A549 (cell line): ENCODE measurements around the gene ANK3.

Source experiments
- BCL3 ChIP-seq: fragments of >200 bp; sonication (Bioruptor Twin); formaldehyde crosslinking; IDR thresholded peaks from 3 replicates; pipeline ENCODE4 v1.6.1; 2016
- CTCF ChIP-seq: fragments of >200 bp; sonication (Bioruptor Twin); formaldehyde crosslinking; IDR thresholded peaks from 3 replicates; pipeline ENCODE4 v1.5.1; 2016
- EHF ChIP-seq: fragments of 250-450 bp; sonication (Bioruptor Pico); IDR thresholded peaks from 2 replicates; pipeline ENCODE4 v1.5.0; 2020; ENCODE audit warnings: mild to moderate bottlenecking
- KDM1A ChIP-seq: fragments of 200-600 bp; sonication (generic); IDR thresholded peaks from 2 replicates; pipeline ENCODE4 v1.6.1; 2016; ENCODE audit warnings: low read depth, mild to moderate bottlenecking
- NFE2L2 ChIP-seq: fragments of 150-350 bp; conservative IDR thresholded peaks from 2 replicates; pipeline ENCODE4 v1.6.1; 2014; ENCODE audit warnings: low read length
- POLR2A ChIP-seq: IDR thresholded peaks from 2 replicates; pipeline ENCODE4 v1.6.1; 2012; ENCODE audit warnings: mild to moderate bottlenecking, low read length
- RAD21 ChIP-seq, 2 experiments: fragments of >200 bp in 1 of 2; sonication (Bioruptor Twin) in 1 of 2; formaldehyde crosslinking in 1 of 2; IDR thresholded peaks in 1 of 2; conservative IDR thresholded peaks in 1 of 2; 2 replicates in 1 of 2; 3 replicates in 1 of 2; pipeline ENCODE4 v1.6.1; 2012 to 2018; ENCODE audit warnings: inconsistent platforms in 1 of 2
- REST ChIP-seq: fragments of 200-600 bp; sonication (generic); IDR thresholded peaks from 2 replicates; pipeline ENCODE4 v1.6.1; 2016; ENCODE audit warnings: antibody characterized with exemption, mild to moderate bottlenecking, moderate library complexity
- RNF2 ChIP-seq: fragments of 200-600 bp; sonication (generic); IDR thresholded peaks from 2 replicates; pipeline ENCODE4 v1.6.1; 2016; ENCODE audit warnings: low read depth, mild to moderate bottlenecking, antibody characterized with exemption, moderate library complexity, borderline replicate concordance

GRCh38 chr10:60107308-60107976 is 282.2 kb downstream of the ANK3 start:
- TF ChIP-seq POLR2A (no peak), CTCF (no peak), KDM1A (no peak), REST (no peak), RAD21 (conservative IDR thresholded peaks at IDR 0.05 in 1 of 2, IDR thresholded peaks at IDR 0.05 in 1 of 2) (no peak), BCL3 (no peak), NFE2L2 (no peak), EHF (no peak), RNF2 (no peak)
